ENCODE measurements around the gene GPC6.

The GPC6 gene

DNA sequence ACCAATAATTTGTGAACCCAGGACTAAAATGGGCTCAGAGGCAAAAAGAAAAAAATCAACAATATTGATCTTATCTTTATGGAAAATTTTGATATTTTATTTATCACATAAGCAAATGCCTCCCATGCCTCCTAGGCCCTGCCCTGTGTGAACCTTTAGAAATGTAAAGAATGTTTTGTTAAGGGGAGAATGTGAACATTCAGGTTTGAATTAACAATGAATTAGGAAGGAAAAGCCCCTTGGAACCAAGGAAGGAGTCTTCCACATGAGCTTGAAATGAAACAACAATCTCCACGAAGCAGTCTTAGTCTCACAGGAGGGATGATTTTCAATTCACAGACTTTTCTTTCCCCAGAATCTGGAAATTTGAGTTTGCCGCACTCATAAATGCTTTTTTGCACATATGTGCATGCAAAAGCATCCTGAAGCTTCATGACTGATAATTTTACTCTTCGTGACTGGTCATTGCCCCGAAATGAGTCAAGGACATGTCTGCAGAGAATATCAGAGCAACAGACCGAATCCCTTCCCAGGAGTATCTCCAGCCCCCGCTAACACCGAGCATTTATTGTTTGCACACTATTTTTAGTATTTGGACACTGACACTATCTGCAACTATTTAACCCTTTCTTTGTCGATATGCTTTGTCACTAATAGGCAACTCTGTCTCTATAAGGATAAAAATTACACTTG is 1117.7 kb downstream of the GPC6 start:
- no peak overlapping the region for H3K4ac ChIP-seq (ENCODE audit: low read length)
- no peak overlapping the region for H3K4me2 ChIP-seq (ENCODE audit: insufficient read depth, low read length, poor library complexity, severe bottlenecking)
- H3K9ac ChIP-seq (ENCODE audit: low read depth, low read length, poor library complexity): no peak overlapping the region
- no peak overlapping the region for H2BK120ac ChIP-seq (ENCODE audit: low read depth, low read length)
- H3K18ac ChIP-seq (ENCODE audit: low read length): no peak overlapping the region
- H3K4me3 ChIP-seq (ENCODE audit: low read length in 2 of 2): no peak overlapping the region
- WGBS, 2 donors (ENCODE audit: extremely low coverage in 2 of 2, insufficient read length in 2 of 2, insufficient replicate concordance in 1 of 2): no CpG with 5 or more reads among the region's 8 CpGs
- H3K14ac ChIP-seq (ENCODE audit: low read length): no peak overlapping the region
- H2AFZ ChIP-seq (ENCODE audit: low read length): peak overlapping the region; percentile 36
- H3K36me3 ChIP-seq (replicated peaks in 1 of 2; ENCODE audit: control insufficient read depth in 2 of 2, insufficient read depth in 2 of 2, low read length in 2 of 2): no peaks in the 10 kb centered on the region
- no peak overlapping the region for H2BK15ac ChIP-seq (ENCODE audit: low read length)
- H3K27me3 ChIP-seq (ENCODE audit: control insufficient read depth in 3 of 3, insufficient read depth in 3 of 3, low read depth in 1 of 3, low read length in 3 of 3): no peaks in the 10 kb centered on the region
- no peak overlapping the region for H2BK12ac ChIP-seq (ENCODE audit: low read length)
- no peak for DNase-seq (ENCODE audit: low spot score)
- H4K8ac ChIP-seq (ENCODE audit: low read depth, low read length): no peak overlapping the region
- H3K79me1 ChIP-seq (ENCODE audit: low read depth, low read length): no peaks in the 10 kb centered on the region
- H2BK5ac ChIP-seq (ENCODE audit: low read length): no peak overlapping the region
- no peak overlapping the region for H3K27ac ChIP-seq (replicated peaks; ENCODE audit: low read length)
- no peaks in the 10 kb centered on the region for H3K9me3 ChIP-seq (replicated peaks in 1 of 2; ENCODE audit: control insufficient read depth in 2 of 2, insufficient read depth in 1 of 2, low read depth in 1 of 2, low read length in 2 of 2)
- no peak overlapping the region for H4K91ac ChIP-seq (ENCODE audit: low read depth, low read length, poor library complexity)
- H2AK5ac ChIP-seq (ENCODE audit: low read depth, low read length): no peak overlapping the region
- peaks cover 7 to 9% of the 10 kb centered on the region in 2 donors for H3K4me1 ChIP-seq (ENCODE audit: control insufficient read depth in 2 of 2, insufficient read depth in 1 of 2, low read depth in 1 of 2, low read length in 2 of 2)
- no peak overlapping the region for H3K23ac ChIP-seq (ENCODE audit: low read depth, low read length, poor library complexity)

GRCh38 chr13:94345374-94346195 is 1119.0 kb downstream of the GPC6 start:
- no peak overlapping the region for H3K4ac ChIP-seq (ENCODE audit: low read length)
- H3K4me3 ChIP-seq (ENCODE audit: low read length in 2 of 2): no peak overlapping the region
- no peak for DNase-seq (ENCODE audit: low spot score)
- no peaks in the 10 kb centered on the region for H3K79me1 ChIP-seq (ENCODE audit: low read depth, low read length)
- no peaks in the 10 kb centered on the region for H3K36me3 ChIP-seq (replicated peaks in 1 of 2; ENCODE audit: control insufficient read depth in 2 of 2, insufficient read depth in 2 of 2, low read length in 2 of 2)
- H3K9me3 ChIP-seq (replicated peaks in 1 of 2; ENCODE audit: control insufficient read depth in 2 of 2, insufficient read depth in 1 of 2, low read depth in 1 of 2, low read length in 2 of 2): no peaks in the 10 kb centered on the region
- H3K14ac ChIP-seq (ENCODE audit: low read length): no peak overlapping the region
- H3K9ac ChIP-seq (ENCODE audit: low read depth, low read length, poor library complexity): no peak overlapping the region
- no peaks in the 10 kb centered on the region for H3K27me3 ChIP-seq (ENCODE audit: control insufficient read depth in 3 of 3, insufficient read depth in 3 of 3, low read depth in 1 of 3, low read length in 3 of 3)
- H3K18ac ChIP-seq (ENCODE audit: low read length): no peak overlapping the region
- no peak overlapping the region for H2BK15ac ChIP-seq (ENCODE audit: low read length)
- H4K8ac ChIP-seq (ENCODE audit: low read depth, low read length): no peak overlapping the region
- H2AFZ ChIP-seq (ENCODE audit: low read length): no peak overlapping the region
- WGBS, 2 donors (ENCODE audit: extremely low coverage in 2 of 2, insufficient read length in 2 of 2, insufficient replicate concordance in 1 of 2): no CpG with 5 or more reads among the region's 8 CpGs
- no peak overlapping the region for H3K4me2 ChIP-seq (ENCODE audit: insufficient read depth, low read length, poor library complexity, severe bottlenecking)
- H2BK120ac ChIP-seq (ENCODE audit: low read depth, low read length): no peak overlapping the region
- H2BK5ac ChIP-seq (ENCODE audit: low read length): no peak overlapping the region
- H2AK5ac ChIP-seq (ENCODE audit: low read depth, low read length): no peak overlapping the region
- H2BK12ac ChIP-seq (ENCODE audit: low read length): no peak overlapping the region
- H3K23ac ChIP-seq (ENCODE audit: low read depth, low read length, poor library complexity): no peak overlapping the region
- no peak overlapping the region for H3K27ac ChIP-seq (replicated peaks; ENCODE audit: low read length)
- peaks cover 8 to 9% of the 10 kb centered on the region in 2 donors for H3K4me1 ChIP-seq (ENCODE audit: control insufficient read depth in 2 of 2, insufficient read depth in 1 of 2, low read depth in 1 of 2, low read length in 2 of 2)
- H4K91ac ChIP-seq (ENCODE audit: low read depth, low read length, poor library complexity): no peak overlapping the region

- H3K4me3 ChIP-seq (ENCODE audit: low read length in 2 of 2): no peak overlapping the region
- H2AK5ac ChIP-seq (ENCODE audit: low read depth, low read length): no peak overlapping the region
- no peak overlapping the region for H3K18ac ChIP-seq (ENCODE audit: low read length)
- no peak overlapping the region for H3K14ac ChIP-seq (ENCODE audit: low read length)
- H3K27ac ChIP-seq (replicated peaks; ENCODE audit: low read length): no peak overlapping the region
- H4K8ac ChIP-seq (ENCODE audit: low read depth, low read length): no peak overlapping the region
- no peak overlapping the region for H3K4me2 ChIP-seq (ENCODE audit: insufficient read depth, low read length, poor library complexity, severe bottlenecking)
- no peak overlapping the region for H3K4ac ChIP-seq (ENCODE audit: low read length)
- H4K91ac ChIP-seq (ENCODE audit: low read depth, low read length, poor library complexity): no peak overlapping the region
- no peak overlapping the region for H3K23ac ChIP-seq (ENCODE audit: low read depth, low read length, poor library complexity)
- H3K4me1 ChIP-seq (ENCODE audit: control insufficient read depth in 2 of 2, insufficient read depth in 1 of 2, low read depth in 1 of 2, low read length in 2 of 2): peaks cover 10 to 12% of the 10 kb centered on the region in 2 donors
- H3K79me1 ChIP-seq (ENCODE audit: low read depth, low read length): no peaks in the 10 kb centered on the region
- H3K9me3 ChIP-seq (replicated peaks in 1 of 2; ENCODE audit: control insufficient read depth in 2 of 2, insufficient read depth in 1 of 2, low read depth in 1 of 2, low read length in 2 of 2): no peaks in the 10 kb centered on the region
- no peak overlapping the region for H3K9ac ChIP-seq (ENCODE audit: low read depth, low read length, poor library complexity)
- no CpG with 5 or more reads among the region's 13 CpGs for WGBS, 2 donors (ENCODE audit: extremely low coverage in 2 of 2, insufficient read length in 2 of 2, insufficient replicate concordance in 1 of 2)
- no peaks in the 10 kb centered on the region for H3K36me3 ChIP-seq (replicated peaks in 1 of 2; ENCODE audit: control insufficient read depth in 2 of 2, insufficient read depth in 2 of 2, low read length in 2 of 2)
- no peak for DNase-seq (ENCODE audit: low spot score)
- no peak overlapping the region for H2BK120ac ChIP-seq (ENCODE audit: low read depth, low read length)
- H3K27me3 ChIP-seq (ENCODE audit: control insufficient read depth in 3 of 3, insufficient read depth in 3 of 3, low read depth in 1 of 3, low read length in 3 of 3): no peaks in the 10 kb centered on the region
- H2BK15ac ChIP-seq (ENCODE audit: low read length): no peak overlapping the region
- H2BK12ac ChIP-seq (ENCODE audit: low read length): no peak overlapping the region
- H2BK5ac ChIP-seq (ENCODE audit: low read length): no peak overlapping the region
- no peak overlapping the region for H2AFZ ChIP-seq (ENCODE audit: low read length)
Measured at GRCh38 chr13:94346261-94347019, 1119.8 kb downstream of the GPC6 start.

Data from neuronal stem cell (in vitro differentiated cells).